Neuronal stem cell (in vitro differentiated cells): ENCODE measurements around the gene FOXO1.

Source experiments
- DNase-seq: peaks from one replicate; pipeline ENCODE4 v3.0.0-alpha.2; 2013; ENCODE audit warnings: low spot score
- H2AFZ ChIP-seq: one replicate; pipeline ENCODE4 v1.6.1; 2013; ENCODE audit warnings: mild to moderate bottlenecking, low read length, inconsistent platforms
- H2AK5ac ChIP-seq: 2 replicates; pipeline ENCODE4 v1.6.1; 2013; ENCODE audit warnings: low read depth, mild to moderate bottlenecking, inconsistent platforms, low read length, moderate library complexity, mixed read lengths
- H2BK120ac ChIP-seq: 2 replicates; pipeline ENCODE4 v1.6.1; 2013; ENCODE audit warnings: low read depth, mild to moderate bottlenecking, inconsistent platforms, low read length, moderate library complexity, mixed read lengths
- H2BK12ac ChIP-seq: one replicate; pipeline ENCODE4 v1.6.1; 2013; ENCODE audit warnings: low read length, inconsistent platforms
- H2BK15ac ChIP-seq: 2 replicates; pipeline ENCODE4 v1.6.1; 2013; ENCODE audit warnings: mild to moderate bottlenecking, low read length, inconsistent platforms, mixed read lengths
- H2BK5ac ChIP-seq: one replicate; pipeline ENCODE4 v1.6.1; 2013; ENCODE audit warnings: inconsistent platforms, mild to moderate bottlenecking, low read length, moderate library complexity
- H3K14ac ChIP-seq: one replicate; pipeline ENCODE4 v1.6.1; 2013; ENCODE audit warnings: low read length, inconsistent platforms
- H3K18ac ChIP-seq: 2 replicates; pipeline ENCODE4 v1.6.1; 2013; ENCODE audit warnings: low read length, inconsistent platforms
- H3K23ac ChIP-seq: 2 replicates; pipeline ENCODE4 v1.6.1; 2013; ENCODE audit warnings: low read depth, mild to moderate bottlenecking, mixed read lengths, low read length, inconsistent platforms; ENCODE audit not compliant: poor library complexity
- H3K27ac ChIP-seq: replicated peaks from 3 replicates; pipeline ENCODE4 v1.5.1; 2013; ENCODE audit warnings: low read length, inconsistent platforms
- H3K27me3 ChIP-seq, 3 experiments: 2 replicates each; pipeline ENCODE4 v1.6.1; 2013; ENCODE audit warnings: low read length in 3 of 3, mild to moderate bottlenecking in 2 of 3, inconsistent platforms in 1 of 3, low read depth in 1 of 3, mixed read lengths in 1 of 3, moderate library complexity in 1 of 3; ENCODE audit not compliant: control insufficient read depth in 3 of 3, insufficient read depth in 3 of 3
- H3K36me3 ChIP-seq, 2 donors: replicated peaks in 1 of 2; 2 replicates each; pipeline ENCODE4 v1.6.1; 2013; ENCODE audit warnings: low read length in 2 of 2; ENCODE audit not compliant: control insufficient read depth in 2 of 2, insufficient read depth in 2 of 2
- H3K4ac ChIP-seq: 2 replicates; pipeline ENCODE4 v1.6.1; 2013; ENCODE audit warnings: inconsistent platforms, mild to moderate bottlenecking, low read length, moderate library complexity
- H3K4me1 ChIP-seq, 2 donors: 1 replicate in 1 of 2; 2 replicates in 1 of 2; pipeline ENCODE4 v1.6.1; 2013; ENCODE audit warnings: low read length in 2 of 2, low read depth in 1 of 2; ENCODE audit not compliant: control insufficient read depth in 2 of 2, insufficient read depth in 1 of 2
- H3K4me2 ChIP-seq: one replicate; pipeline ENCODE4 v1.6.1; 2013; ENCODE audit warnings: mild to moderate bottlenecking, low read length, inconsistent platforms; ENCODE audit not compliant: insufficient read depth, poor library complexity, severe bottlenecking
- H3K4me3 ChIP-seq, 2 donors: 2 replicates each; pipeline ENCODE4 v1.5.1; 2013; ENCODE audit warnings: low read length in 2 of 2, mild to moderate bottlenecking in 2 of 2, inconsistent platforms in 1 of 2, moderate library complexity in 1 of 2
- H3K79me1 ChIP-seq: one replicate; pipeline ENCODE4 v1.6.1; 2013; ENCODE audit warnings: low read depth, mild to moderate bottlenecking, inconsistent platforms, low read length, moderate library complexity
- H3K9ac ChIP-seq: one replicate; pipeline ENCODE4 v1.6.1; 2013; ENCODE audit warnings: mild to moderate bottlenecking, low read depth, low read length, inconsistent platforms; ENCODE audit not compliant: poor library complexity
- H3K9me3 ChIP-seq, 2 donors: replicated peaks in 1 of 2; 2 replicates each; pipeline versions ENCODE3 to v1.6.1; 2013; ENCODE audit warnings: low read length in 2 of 2, mild to moderate bottlenecking in 2 of 2, inconsistent platforms in 1 of 2, low read depth in 1 of 2, mixed read lengths in 1 of 2, moderate library complexity in 1 of 2; ENCODE audit not compliant: control insufficient read depth in 2 of 2, insufficient read depth in 1 of 2
- H4K8ac ChIP-seq: one replicate; pipeline ENCODE4 v1.6.1; 2013; ENCODE audit warnings: low read depth, mild to moderate bottlenecking, inconsistent platforms, low read length, moderate library complexity
- H4K91ac ChIP-seq: one replicate; pipeline ENCODE4 v1.6.1; 2013; ENCODE audit warnings: low read length, low read depth, mild to moderate bottlenecking, inconsistent platforms; ENCODE audit not compliant: poor library complexity
- WGBS, 2 donors: extraction: QIAGEN DNeasy Blood & Tissue Kit; methylation state at CpG; one replicate each; pipeline ENCODE4 v1.1.7; 2013; ENCODE audit warnings: missing lambda C conversion rate in 2 of 2, mixed read lengths in 1 of 2; ENCODE audit not compliant: insufficient read length in 2 of 2, insufficient replicate concordance in 1 of 2; ENCODE audit errors: extremely low coverage in 2 of 2; 5-methylcytosine and 5-hydroxymethylcytosine counted together

Gene FOXO1

GRCh38 chr13:40515702-40516101 lies 150.7 kb downstream of the FOXO1 start:
- no peak overlapping the region for H3K23ac ChIP-seq
- no peak overlapping the region for H2BK120ac ChIP-seq
- DNase-seq: no peak
- no peak overlapping the region for H3K14ac ChIP-seq
- no peak overlapping the region for H4K91ac ChIP-seq
- H3K9me3 ChIP-seq: no peaks in the 10 kb centered on the region
- no peak overlapping the region for H2BK15ac ChIP-seq
- no peaks in the 10 kb centered on the region for H3K27me3 ChIP-seq
- no peak overlapping the region for H3K18ac ChIP-seq
- H3K4me3 ChIP-seq: no peak overlapping the region
- peaks cover 0 to 11% of the 10 kb centered on the region in 2 donors for H3K4me1 ChIP-seq
- H3K9ac ChIP-seq: no peak overlapping the region
- H3K36me3 ChIP-seq: no peaks in the 10 kb centered on the region
- H3K27ac ChIP-seq: no peak overlapping the region
- no peak overlapping the region for H2BK5ac ChIP-seq
- no peak overlapping the region for H3K4me2 ChIP-seq
- no peak overlapping the region for H4K8ac ChIP-seq
- no peak overlapping the region for H2BK12ac ChIP-seq
- H3K4ac ChIP-seq: no peak overlapping the region
- H2AK5ac ChIP-seq: no peak overlapping the region
- WGBS, 2 donors: no CpG with 5 or more reads among the region's 1 CpG
- no peaks in the 10 kb centered on the region for H3K79me1 ChIP-seq
- H2AFZ ChIP-seq: no peak overlapping the region

DNA sequence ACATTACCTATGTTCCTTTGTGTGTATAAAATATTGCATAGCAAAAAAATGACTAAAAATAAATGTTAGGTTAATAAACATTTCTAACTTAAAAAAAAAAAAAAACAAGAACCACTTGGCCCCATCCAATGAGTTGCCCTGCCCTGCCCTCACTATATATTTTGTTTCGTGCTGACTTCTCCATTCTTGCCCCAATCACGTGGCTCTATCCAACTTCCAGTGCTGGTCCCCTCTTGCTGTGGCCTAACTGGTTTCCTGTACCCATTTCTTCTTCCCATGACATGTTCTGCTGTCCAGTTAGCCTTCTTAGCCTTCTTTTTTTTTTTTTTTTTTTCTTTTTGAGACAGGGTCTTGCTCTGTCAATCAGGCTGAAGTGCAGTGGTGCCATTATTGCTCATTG lies 151.6 kb downstream of the FOXO1 start:
- H3K4me3 ChIP-seq: no peak overlapping the region
- H2BK5ac ChIP-seq: no peak overlapping the region
- H4K8ac ChIP-seq: no peak overlapping the region
- H3K4me1 ChIP-seq: peaks cover 0 to 11% of the 10 kb centered on the region in 2 donors
- H2BK12ac ChIP-seq: no peak overlapping the region
- no peak overlapping the region for H3K4me2 ChIP-seq
- H2BK120ac ChIP-seq: no peak overlapping the region
- H3K9ac ChIP-seq: no peak overlapping the region
- no peak overlapping the region for H2BK15ac ChIP-seq
- no peak overlapping the region for H3K27ac ChIP-seq
- H3K4ac ChIP-seq: no peak overlapping the region
- H3K18ac ChIP-seq: no peak overlapping the region
- H4K91ac ChIP-seq: no peak overlapping the region
- H2AK5ac ChIP-seq: no peak overlapping the region
- WGBS, 2 donors: no CpG with 5 or more reads among the region's 2 CpGs
- H3K79me1 ChIP-seq: no peaks in the 10 kb centered on the region
- no peaks in the 10 kb centered on the region for H3K36me3 ChIP-seq
- H3K23ac ChIP-seq: no peak overlapping the region
- no peak overlapping the region for H2AFZ ChIP-seq
- no peak overlapping the region for H3K14ac ChIP-seq
- DNase-seq: no peak
- H3K9me3 ChIP-seq: no peaks in the 10 kb centered on the region
- no peaks in the 10 kb centered on the region for H3K27me3 ChIP-seq

GRCh38 chr13:40509876-40510275 lies 156.6 kb downstream of the FOXO1 start:
- Histone ChIP-seq H2AFZ (no peak overlapping the region), H3K23ac (no peak overlapping the region), H3K4me1 (peaks cover 0 to 7% of the 10 kb centered on the region in 2 donors), H3K79me1 (no peaks in the 10 kb centered on the region), H3K4me3 (no peak overlapping the region), H2BK120ac (no peak overlapping the region), H4K8ac (no peak overlapping the region), H3K18ac (no peak overlapping the region), H2BK5ac (no peak overlapping the region), H3K9ac (no peak overlapping the region), H2BK15ac (no peak overlapping the region), H3K9me3 (no peaks in the 10 kb centered on the region), H4K91ac (no peak overlapping the region), H2AK5ac (no peak overlapping the region), H3K27ac (no peak overlapping the region), H3K36me3 (no peaks in the 10 kb centered on the region), H3K4ac (no peak overlapping the region), H2BK12ac (no peak overlapping the region), H3K4me2 (no peak overlapping the region), H3K14ac (no peak overlapping the region), H3K27me3 (no peaks in the 10 kb centered on the region)
- no CpG with 5 or more reads among the region's 2 CpGs for WGBS, 2 donors
- no peak for DNase-seq

DNA sequence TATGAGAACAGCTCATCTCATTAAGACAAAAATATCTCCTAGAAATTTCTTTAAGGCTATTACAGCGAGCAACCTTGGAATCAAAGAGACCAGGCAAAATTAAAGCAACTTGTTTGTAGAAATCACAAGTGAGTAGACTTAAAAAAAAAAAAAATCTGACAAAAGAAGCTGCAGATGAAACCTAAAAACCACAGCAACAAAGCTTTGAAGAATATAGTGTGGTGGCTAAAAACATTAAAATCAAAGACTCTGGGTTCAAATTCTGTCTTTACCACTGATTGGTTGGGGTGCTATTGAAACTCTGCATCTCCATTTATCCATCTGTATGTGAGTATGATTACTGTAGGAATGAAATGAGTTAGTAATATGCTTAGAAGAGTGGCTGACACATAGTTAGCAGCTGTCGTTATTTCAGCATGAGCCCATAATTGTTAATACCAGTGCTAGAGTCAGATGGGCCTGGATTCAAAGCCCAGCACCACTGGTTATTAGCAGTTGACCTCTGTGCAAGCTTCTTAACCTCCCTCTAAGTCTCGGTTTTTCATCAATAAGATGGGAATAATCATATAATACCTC lies 157.6 kb downstream of the FOXO1 start:
- no peak overlapping the region for H3K27ac ChIP-seq
- H4K8ac ChIP-seq: no peak overlapping the region
- H3K23ac ChIP-seq: no peak overlapping the region
- peak overlapping the region; percentile 19 for H2AFZ ChIP-seq
- no peaks in the 10 kb centered on the region for H3K79me1 ChIP-seq
- no peak overlapping the region for H3K4me2 ChIP-seq
- no peak overlapping the region for H3K14ac ChIP-seq
- H2BK120ac ChIP-seq: no peak overlapping the region
- H3K4me3 ChIP-seq: no peak overlapping the region
- no peak overlapping the region for H3K4ac ChIP-seq
- H3K9me3 ChIP-seq: peaks cover 0 to 3% of the 10 kb centered on the region in 2 donors
- no peak overlapping the region for H2BK12ac ChIP-seq
- H2BK5ac ChIP-seq: no peak overlapping the region
- H3K4me1 ChIP-seq: peaks cover 0 to 12% of the 10 kb centered on the region in 2 donors
- no peak overlapping the region for H2AK5ac ChIP-seq
- H3K36me3 ChIP-seq: no peaks in the 10 kb centered on the region
- H3K27me3 ChIP-seq: no peaks in the 10 kb centered on the region
- H3K9ac ChIP-seq: no peak overlapping the region
- H2BK15ac ChIP-seq: no peak overlapping the region
- no CpG with 5 or more reads among the region's 3 CpGs for WGBS, 2 donors
- no peak overlapping the region for H4K91ac ChIP-seq
- no peak for DNase-seq
- no peak overlapping the region for H3K18ac ChIP-seq
